Mucosa of descending colon (tissue), 3 donors: ENCODE results near the gene BUB1B. TPM values are rescaled to one million over a fixed set of nuclear protein-coding genes. Genes with fewer than 3 reads are reported as not detected.

ENCODE experiments used
- ATAC-seq: fragments of 200-7000 bp; cut with Tn5 transposase; one replicate; pipeline ENCODE4 v1.9.1; 2020; ENCODE audit warnings: mild to moderate bottlenecking, moderate library complexity
- DNase-seq, 3 donors: peaks; one replicate each; pipeline ENCODE4 v3.0.0-alpha.2; 2020
- H3K36me3 ChIP-seq: fragments of 200-600 bp; one replicate; pipeline ENCODE4 v1.8.0; 2021; ENCODE audit warnings: low read depth, mild to moderate bottlenecking
- H3K4me1 ChIP-seq: fragments of 200-600 bp; one replicate; pipeline ENCODE4 v1.8.0; 2021; ENCODE audit warnings: low read depth, mild to moderate bottlenecking
- H3K4me3 ChIP-seq: fragments of 200-600 bp; one replicate; pipeline ENCODE4 v1.8.0; 2021; ENCODE audit warnings: mild to moderate bottlenecking
- H3K9me3 ChIP-seq: fragments of 200-600 bp; one replicate; pipeline ENCODE4 v1.8.0; 2021; ENCODE audit warnings: mild to moderate bottlenecking
- CTCF ChIP-seq: fragments of 200-600 bp; IDR thresholded peaks from one replicate; pipeline ENCODE4 v1.8.0; 2022; ENCODE audit warnings: antibody characterized with exemption, mild to moderate bottlenecking
- intact Hi-C, 2 donors: fragments of 100-400 bp; cut with DNase I in 1 of 2; cut with micrococcal nuclease in 1 of 2; formaldehyde crosslinking; loops; one replicate each; pipeline versions ENCODE4 v1.11.0 to v1.11.1; 2022; cut with DNase I, micrococcal nuclease
- total RNA-seq, 3 donors: library from RNA; stranded (reverse); fragmentation: NEBNext Ultra II Directional in 2 of 3; extraction: Animal tissue kit (Norgen Biotek cat#: 25700) in 2 of 3; gene quantifications; one replicate each; pipeline versions ENCODE4 v1.2.1 to v1.2.4, GENCODE V29; 2021 to 2023
- donor health status: DM: no; HTN: no; CAD: no; lungs with moderate emphysema.
- donor health status: DM: no; HTN: no; CAD: no.
- donor health status: DM: no; HTN: yes; CAD: no.

The BUB1B gene
- total RNA-seq, 3 donors from 2014 or later: 5.0 to 13.6 (median 5.1) TPM

GRCh38 chr15:40252141-40252437, 91.2 kb downstream of the BUB1B start:
- Histone ChIP-seq H3K4me3 (no peak overlapping the region), H3K4me1 (peaks cover 14% of the 10 kb centered on the region), H3K9me3 (no peaks in the 10 kb centered on the region), H3K36me3 (no peaks in the 10 kb centered on the region)
- no peak for DNase-seq
- intact Hi-C loops: no loop called here
- TF ChIP-seq CTCF: no peak
- peak; percentile 17 for ATAC-seq

GRCh38 chr15:40252438-40253166, 91.7 kb downstream of the BUB1B start:
- intact Hi-C loops: no loop called here
- ATAC-seq: peak; percentile 85

GRCh38 chr15:40253167-40253790, 92.4 kb downstream of the BUB1B start:
- Histone ChIP-seq H3K36me3 (no peaks in the 10 kb centered on the region), H3K4me1 (peaks cover 14% of the 10 kb centered on the region), H3K4me3 (peak overlapping the region; percentile 14), H3K9me3 (no peaks in the 10 kb centered on the region)
- intact Hi-C loops: no loop called here
- DNase-seq: peak in 1 of 3 donors; percentile 45
- peak; percentile 2 for ATAC-seq
- no peak for TF ChIP-seq CTCF

More at GRCh38 chr15:40252438-40253166, 91.7 kb downstream of the BUB1B start:
- TF ChIP-seq CTCF: no peak
- H3K36me3 ChIP-seq: no peaks in the 10 kb centered on the region
- H3K4me3 ChIP-seq: peak overlapping the region; percentile 14
- DNase-seq: peak; percentile 64 to 72 (median 69)
- H3K4me1 ChIP-seq: peaks cover 14% of the 10 kb centered on the region
- no peaks in the 10 kb centered on the region for H3K9me3 ChIP-seq

- Histone ChIP-seq H3K9me3 (no peaks in the 10 kb centered on the region), H3K4me1 (peaks cover 14% of the 10 kb centered on the region), H3K36me3 (no peaks in the 10 kb centered on the region), H3K4me3 (no peak overlapping the region)
- ATAC-seq: no peak
- DNase-seq: peak in 1 of 3 donors; percentile 25
- intact Hi-C loops: no loop called here
- no peak for TF ChIP-seq CTCF
These were observed 93.6 kb downstream of the BUB1B start for GRCh38 chr15:40254452-40254851.

GRCh38 chr15:40255033-40255432, 94.2 kb downstream of the BUB1B start:
- peak in 2 of 3 donors; percentile 11 to 36 for DNase-seq
- intact Hi-C loops: no loop called here
- H3K9me3 ChIP-seq: no peaks in the 10 kb centered on the region
- H3K36me3 ChIP-seq: no peaks in the 10 kb centered on the region
- TF ChIP-seq CTCF: no peak
- no peak overlapping the region for H3K4me3 ChIP-seq
- no peak for ATAC-seq
- H3K4me1 ChIP-seq: peaks cover 14% of the 10 kb centered on the region
